Endometrial microvascular endothelial cells (primary cell): Measurements from ENCODE around the gene ELFN1. TPM values are rescaled to one million over a fixed set of nuclear protein-coding genes. Genes with fewer than 3 reads are reported as not detected.
"Not testable (repeated sequence)": the region's sequence is repeated elsewhere in the genome, so short reads cannot be mapped to it uniquely, and the experiment has no call there.

ENCODE experiments used
- in situ Hi-C: cut with HindIII; loops from 2 replicates; pipeline ENCODE4 v1.10.0; 2017; ENCODE audit warnings: low sequenced_read_pairs, low pct_unique_long_range_greater_than_20kb; ENCODE audit errors: inconsistent ontology term
- total RNA-seq: library from RNA; depleted of rRNA; stranded (reverse); fragments of >200 nt; gene quantifications from one replicate; pipeline ENCODE4 v1.2.3, GENCODE V29; 2015; ENCODE audit errors: inconsistent ontology term

The ELFN1 gene
- total RNA-seq, 1 donor from 2014 or later = 0.46 TPM

DNA sequence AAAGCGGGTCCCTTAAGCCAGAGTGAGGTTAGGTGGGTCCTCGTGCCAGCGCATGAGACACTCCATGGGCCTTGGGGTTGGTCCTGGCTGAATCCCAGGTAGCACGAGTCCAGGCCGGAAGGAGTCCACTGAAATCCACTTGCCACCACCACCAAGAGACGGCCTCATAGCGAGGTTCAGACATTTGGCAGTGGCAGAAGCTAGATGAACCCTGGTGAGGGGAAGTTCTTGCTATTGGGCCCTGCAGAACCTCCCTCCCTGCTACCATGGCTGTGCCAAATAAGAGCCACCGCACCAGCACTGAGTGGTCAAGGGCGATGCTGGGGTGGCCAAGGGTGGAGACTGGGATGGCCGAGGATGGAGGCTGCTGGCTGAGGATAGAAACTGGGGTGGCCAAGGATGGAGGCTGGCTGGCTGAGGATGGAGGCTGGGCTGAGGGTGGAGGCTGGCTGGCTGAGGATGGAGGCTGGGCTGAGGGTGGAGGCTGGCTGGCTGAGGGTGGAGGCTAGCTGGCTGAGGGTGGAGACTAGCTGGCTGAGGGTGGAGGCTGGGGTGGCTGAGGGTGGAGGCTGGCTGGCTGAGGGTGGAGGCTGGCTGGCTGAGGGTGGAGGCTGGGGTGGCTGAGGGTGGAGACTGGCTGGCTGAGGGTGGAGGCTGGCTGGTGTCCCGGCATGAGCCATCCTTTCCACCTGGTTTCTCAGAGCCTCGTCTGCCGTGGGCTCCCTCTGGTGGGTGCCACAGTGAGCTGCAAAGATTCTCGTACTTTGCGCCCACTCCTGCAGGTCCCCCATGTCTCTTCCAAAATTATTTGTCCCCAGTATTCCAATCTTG lies 88.2 kb downstream of the ELFN1 start:
- in situ Hi-C loops = no loop called here

DNA sequence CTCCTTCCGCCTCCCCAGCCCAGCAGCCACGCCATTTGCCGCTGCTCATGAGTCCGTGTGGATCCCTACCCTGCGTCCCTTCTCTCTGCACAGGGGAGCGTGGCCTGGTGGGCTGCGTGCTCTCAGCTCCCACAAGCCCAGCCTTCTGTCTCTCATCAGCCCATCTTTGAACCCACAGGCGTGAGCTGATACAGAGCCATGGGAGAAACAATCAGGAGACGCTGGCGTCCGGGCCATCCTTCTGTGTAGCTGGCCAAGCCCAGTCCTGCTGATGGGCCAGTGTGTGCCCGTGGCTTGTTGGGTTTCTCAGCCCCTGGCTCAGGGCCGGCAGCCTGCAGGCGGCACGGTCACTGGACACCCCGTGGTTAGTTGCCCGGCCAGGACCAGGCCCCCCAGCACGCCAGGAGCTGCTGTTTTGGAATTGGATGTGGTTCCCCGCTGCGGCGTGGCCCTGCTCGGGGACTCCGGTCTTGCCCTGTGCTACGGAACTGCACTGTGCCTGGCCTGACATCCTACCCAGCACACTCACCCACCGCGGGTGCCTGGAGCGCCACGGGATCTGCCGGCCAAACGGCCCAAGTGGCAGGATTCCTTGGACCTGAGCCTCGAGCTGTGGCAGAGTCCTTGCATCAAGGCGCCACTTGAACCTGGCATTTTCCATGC lies 88.9 kb downstream of the ELFN1 start:
- in situ Hi-C loops = no loop called here

DNA sequence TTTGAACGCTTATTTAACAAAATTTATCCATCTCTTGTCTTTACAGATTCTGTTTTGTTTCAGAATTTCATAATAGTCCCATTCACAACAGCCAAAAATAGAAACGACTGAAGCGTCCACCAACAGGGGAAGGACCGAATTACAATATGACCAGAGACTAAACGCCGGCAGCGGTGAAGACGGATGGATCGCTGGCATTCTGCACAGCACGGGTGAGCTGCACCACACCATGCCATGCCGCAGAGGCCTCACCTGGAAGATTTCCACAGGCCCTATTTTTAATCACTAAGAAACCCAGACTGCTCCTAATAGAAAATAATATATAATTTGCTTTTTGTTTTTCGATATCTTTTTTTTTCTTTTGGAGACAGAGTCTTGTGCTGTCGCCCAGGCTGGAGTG lies 91.0 kb downstream of the ELFN1 start:
- in situ Hi-C loops = no loop called here

DNA sequence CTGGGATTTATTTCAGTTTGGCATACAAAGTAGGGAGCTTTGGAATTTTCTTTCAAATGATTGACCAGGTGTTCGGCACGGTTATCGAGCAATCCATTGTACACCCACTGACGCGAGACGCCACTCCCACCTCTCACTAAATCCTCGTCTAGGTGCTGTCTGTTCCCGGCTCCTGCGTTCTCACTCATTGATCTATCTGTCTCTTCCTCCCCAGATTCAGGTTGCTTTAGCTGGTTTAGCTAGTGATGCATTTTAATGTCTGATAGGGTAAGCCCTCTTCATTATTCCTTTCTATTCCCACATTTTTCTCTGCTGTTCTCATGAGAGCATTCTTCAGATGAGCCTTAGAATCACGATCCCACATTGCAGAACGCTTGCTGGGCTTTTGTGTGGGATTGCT lies 91.7 kb downstream of the ELFN1 start:
- in situ Hi-C loops = no loop called here

DNA sequence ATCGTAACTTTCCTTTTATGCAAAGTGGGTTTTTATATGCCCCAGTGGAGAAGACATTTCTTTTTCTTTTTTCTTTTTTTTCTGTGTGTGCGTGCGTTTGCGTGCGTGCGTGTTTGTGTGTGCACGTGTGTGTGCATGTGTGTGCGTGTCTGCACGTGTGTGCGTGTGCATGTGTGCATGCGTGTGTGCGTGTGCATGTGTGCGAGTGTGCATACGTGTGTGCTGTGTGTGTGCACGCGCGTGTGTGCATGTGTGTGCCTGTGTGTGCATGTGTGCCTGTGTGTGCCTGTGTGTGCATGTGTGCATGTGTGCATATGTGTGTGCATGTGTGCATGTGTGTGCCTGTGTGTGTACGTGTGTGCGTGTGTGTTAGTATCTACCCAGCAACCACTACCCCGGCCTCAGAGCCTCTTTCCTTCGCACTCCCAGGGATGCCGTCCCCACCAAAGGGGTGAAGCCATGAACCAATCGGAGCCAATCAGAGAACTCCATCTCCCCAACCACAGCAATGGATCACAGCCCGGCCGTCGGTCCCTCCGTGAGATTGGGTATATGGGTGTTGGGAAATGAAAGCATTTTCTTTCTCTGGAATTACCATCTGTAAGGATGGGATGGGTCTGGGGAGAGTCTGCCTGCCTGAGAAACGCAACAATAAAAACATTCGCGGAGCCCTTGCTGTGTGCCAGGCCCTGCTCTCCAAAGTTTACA lies 92.3 kb downstream of the ELFN1 start:
- in situ Hi-C loops = no loop called here

DNA sequence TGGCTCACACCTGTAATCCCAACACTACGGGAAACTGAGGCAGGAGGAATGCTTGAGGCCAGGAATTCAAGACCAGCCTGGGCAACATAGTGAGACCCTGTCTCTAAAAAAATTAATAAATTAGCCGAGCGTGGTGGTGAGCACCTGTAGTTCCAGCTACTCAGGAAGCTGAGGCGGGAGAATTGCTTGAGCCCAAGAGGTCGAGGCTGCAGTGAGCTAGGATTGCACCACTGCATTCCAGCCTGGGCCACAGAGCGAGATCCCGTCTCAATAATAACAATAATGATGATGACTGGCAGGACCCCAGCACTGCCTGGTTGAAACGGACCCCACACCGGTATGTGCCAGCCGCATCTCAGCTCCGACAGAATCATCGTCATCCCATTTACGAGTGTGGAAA lies 93.0 kb downstream of the ELFN1 start:
- in situ Hi-C loops = no loop called here

DNA sequence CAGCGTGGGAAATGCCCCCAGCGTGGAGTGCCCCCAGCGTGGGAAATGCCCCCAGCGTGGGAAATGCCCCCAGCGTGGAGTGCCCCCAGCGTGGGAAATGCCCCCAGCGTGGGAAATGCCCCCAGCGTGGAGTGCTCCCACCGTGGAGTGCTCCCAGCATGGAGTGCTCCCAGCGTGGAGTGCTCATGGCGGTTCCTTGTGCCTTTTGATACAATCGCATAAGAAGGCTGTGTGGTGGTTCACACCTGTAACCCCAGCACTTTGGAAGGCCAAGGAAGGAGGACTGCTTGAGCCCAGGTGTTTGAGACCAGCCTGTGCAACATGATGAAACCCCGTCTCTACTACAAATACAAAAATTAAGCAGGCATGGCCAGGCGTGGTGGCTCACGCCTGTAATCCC lies 93.8 kb downstream of the ELFN1 start:
- in situ Hi-C loops = not testable (repeated sequence)

DNA sequence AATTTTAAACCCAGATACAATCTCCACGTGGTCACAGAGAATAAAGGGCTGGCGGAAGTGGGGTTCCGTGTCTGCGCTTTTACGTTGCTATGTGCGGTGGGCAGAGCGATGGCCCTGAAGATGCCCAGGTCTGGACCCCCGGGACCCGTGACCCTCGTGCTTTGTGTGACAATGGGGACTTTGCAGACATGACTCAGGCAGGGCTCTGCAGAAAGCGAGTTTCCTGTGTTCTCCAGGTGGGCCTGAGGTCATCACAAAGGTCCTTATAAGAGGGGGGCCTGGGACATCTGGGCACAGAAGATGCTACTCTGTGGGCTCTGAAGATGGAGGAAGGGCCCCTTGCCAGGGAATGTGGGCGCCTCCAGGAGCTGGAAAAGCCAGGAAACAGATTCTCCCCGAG lies 95.3 kb downstream of the ELFN1 start:
- in situ Hi-C loops = no loop called here

DNA sequence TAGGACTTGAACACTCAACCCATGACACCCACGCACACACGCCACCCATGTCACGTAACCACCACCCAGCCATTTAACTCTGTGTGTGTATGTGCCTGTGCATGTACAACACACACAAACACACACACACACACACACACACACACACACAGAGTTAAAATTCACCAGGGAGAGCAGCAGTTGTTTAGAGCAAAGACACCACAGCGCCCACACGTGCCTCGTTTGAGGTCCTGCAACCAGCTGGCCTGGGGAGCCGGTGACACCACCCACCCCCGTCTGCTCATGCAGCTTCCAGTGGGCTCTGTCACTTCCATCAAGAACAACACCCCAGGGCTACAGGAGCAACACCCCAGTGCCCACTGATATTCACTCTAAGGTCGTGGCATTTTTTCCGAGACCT lies 97.4 kb downstream of the ELFN1 start:
- in situ Hi-C loops = no loop called here

DNA sequence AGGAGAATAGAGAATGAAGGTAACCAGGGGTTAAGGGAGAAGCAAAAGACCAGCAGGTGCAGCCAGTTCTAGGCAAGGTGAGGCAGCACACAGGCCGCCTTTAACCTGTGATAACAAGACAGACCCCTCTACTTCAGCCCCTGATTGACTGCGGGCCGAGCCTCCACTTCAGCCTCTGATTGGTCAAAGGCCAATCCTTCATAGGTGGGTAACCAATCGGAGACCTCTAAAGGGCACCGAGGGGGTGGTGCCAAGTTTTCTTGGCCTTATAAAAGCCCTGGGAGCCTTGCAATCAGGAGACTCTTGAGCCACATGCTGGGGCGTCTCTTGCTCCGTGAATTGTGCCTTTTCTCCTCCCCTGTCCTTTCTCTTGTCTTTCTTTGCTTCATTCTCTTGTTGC lies 98.8 kb downstream of the ELFN1 start:
- in situ Hi-C loops = no loop called here

DNA sequence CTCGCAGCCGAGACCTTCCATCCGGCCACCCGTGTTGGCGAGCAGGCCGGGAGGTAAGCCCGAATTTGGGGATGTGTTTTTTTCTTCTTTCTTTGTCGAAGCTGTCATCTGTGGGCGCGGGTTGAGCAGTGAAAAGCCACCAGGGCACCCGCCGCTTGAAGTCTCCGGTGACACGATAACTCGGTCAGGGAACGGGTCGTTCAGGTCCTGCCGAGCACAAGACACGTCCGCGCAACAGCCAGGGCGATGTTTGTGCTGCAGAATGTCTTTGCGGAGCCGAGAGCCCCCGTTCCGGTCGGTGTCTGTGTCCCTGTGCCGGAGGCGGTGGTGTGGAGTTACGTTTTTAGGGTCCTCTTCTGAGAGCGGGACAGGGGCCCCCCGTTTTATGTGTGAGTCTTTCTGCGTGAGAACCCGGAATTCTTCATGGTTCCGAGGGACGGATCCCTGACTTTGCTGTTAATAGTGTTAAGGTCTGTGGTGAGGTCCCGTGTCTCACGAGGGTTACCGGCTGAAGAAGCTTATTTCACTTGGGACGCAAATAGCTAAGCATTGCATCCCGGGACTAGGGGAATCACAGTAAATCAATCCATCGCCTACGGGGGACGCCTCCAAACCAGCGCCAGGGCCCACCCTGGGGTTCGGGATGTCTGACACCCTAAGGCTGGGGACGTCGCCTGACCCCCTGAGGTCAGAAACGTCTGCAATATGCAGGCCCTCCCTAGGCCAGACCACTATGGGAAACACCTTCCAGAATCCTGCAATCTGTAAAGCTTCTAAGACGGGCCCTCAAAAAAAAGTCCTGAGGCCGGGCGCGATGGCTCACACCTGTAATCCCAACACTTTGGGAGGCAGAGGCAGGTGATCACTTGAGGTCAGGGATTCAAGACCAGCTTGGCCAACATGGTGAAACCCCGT lies 99.5 kb downstream of the ELFN1 start:
- in situ Hi-C loops = no loop called here

DNA sequence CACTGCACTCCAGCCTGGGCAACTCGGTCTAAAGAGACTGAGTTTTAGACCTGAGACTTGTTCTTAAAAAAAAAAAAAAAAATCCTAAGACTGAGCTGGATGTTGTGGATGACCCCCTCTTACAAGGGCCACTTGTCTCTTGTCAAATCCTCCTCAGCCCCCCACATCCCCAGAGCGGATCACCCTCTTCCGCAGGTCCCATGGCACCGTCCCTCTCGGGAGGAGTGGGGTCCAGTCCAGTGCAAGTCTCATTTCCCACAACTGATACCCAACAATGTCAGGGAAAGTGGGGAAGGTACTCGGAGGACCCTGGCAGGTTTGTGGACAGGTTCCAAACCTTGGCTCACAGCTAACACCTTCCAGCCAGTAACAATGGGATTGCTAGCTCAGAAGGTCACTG lies 100.3 kb downstream of the ELFN1 start:
- in situ Hi-C loops = no loop called here

DNA sequence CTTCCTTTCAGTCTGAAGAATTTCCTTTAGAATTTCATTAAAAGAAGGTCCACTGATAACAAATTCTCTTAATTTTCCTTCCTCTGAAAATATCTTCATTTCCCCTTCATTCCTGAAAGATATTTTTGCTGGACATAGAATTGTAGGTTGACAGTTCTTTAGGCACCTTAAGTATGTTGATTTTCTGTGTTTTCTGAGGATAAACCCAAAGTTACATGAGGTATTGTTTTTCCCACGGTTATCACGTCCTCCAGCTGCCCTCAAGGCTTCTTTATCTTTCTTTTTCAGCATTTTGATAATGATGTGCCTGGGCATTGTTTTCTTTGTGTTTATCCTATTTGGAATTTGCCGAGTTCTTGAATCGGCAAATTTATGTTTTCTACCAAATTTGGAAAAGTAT lies 105.3 kb downstream of the ELFN1 start:
- in situ Hi-C loops = no loop called here

DNA sequence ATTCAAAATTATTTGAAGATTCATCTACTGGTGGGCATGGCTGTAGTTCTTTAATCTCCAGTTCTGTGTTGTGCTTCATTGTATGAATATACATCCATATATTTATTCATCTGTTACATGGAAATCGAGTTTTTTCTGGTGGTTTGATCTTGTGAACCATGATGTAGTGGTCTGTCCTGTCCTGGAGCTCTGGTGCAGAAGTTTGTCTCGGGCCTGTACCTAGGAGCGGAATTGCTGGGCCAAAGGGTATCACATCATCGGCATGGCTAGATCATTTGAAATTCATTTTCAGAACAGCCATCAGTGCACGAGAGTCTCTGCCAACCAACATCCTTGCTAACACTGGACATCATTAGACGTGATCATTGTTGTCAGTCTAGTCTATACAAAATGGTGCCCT lies 107.0 kb downstream of the ELFN1 start:
- in situ Hi-C loops = no loop called here

DNA sequence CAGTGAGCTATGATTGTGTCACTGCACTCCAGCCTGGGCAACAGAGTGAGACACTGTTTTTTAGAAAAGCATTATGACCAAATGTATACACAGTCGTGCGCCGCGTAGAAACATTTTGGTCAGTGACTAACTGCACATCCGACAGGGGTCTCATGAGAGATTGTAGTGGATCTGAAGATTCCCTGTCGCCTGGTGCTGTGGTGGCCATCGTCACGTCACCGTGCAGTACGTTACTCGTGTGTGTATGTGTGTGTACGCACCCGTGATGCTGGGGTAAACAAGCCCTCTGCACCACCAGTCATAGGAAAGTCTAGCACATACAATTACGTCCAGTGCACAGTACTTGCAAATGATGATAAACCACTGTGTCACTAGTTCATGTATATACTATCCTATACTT lies 109.4 kb downstream of the ELFN1 start:
- in situ Hi-C loops = no loop called here

DNA sequence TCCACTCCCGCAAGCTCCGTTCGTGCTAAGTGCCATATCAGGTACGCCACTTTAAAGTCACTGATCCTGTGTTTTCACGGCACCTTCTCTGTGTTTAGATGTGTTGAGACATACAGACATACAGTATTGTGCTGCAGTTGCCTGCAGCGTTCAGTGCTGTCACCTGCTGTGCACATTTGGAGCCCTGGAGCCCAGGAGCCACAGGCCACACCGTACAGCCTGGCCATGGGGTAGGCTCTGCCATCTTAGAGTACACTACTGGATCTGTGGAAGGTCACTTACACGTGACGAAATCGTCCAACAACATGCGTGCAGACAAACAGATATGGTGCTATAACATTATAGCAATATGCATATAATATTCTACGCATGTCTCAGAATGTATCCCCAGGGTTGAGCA lies 111.3 kb downstream of the ELFN1 start:
- in situ Hi-C loops = no loop called here

DNA sequence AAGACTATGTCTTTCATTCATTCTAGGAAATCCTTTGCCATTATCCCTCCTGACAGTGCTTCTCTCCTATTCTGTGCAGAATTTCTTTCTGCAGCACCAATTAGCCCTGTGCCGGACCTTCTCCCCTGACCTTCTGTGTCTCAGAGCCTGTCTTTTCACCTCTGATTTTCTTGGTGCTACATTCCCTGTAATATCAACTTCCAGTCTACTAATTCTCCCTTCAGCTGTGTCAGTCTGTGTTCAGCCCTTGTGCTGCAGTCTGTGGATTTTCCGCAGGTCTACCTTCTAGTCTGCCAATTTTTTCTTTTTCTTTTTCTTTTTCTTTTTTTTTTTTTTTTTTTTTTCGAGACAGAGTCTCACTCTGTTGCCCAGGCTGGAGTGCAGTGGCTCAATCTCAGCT lies 115.8 kb downstream of the ELFN1 start:
- in situ Hi-C loops = no loop called here

DNA sequence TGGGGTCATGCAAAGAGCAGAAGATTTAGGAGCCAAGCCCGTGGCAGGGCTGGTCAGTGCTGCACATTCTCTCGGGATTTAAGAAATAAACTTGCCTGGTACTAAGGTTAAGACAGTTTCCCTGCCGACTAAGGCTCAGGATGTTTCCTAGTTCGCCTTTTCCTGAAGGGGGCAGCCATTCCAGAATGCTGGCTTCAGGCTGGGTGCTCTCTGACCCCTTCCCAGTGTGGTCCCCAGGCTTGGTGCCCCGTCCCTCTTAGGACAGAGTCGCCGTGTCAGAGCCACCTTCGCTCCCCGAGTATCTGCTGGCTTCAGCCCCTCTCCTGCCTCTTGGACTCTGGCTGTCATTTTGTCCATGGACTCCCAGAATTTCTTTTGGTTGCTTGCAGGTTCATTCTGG lies 117.2 kb downstream of the ELFN1 start:
- in situ Hi-C loops = no loop called here

DNA sequence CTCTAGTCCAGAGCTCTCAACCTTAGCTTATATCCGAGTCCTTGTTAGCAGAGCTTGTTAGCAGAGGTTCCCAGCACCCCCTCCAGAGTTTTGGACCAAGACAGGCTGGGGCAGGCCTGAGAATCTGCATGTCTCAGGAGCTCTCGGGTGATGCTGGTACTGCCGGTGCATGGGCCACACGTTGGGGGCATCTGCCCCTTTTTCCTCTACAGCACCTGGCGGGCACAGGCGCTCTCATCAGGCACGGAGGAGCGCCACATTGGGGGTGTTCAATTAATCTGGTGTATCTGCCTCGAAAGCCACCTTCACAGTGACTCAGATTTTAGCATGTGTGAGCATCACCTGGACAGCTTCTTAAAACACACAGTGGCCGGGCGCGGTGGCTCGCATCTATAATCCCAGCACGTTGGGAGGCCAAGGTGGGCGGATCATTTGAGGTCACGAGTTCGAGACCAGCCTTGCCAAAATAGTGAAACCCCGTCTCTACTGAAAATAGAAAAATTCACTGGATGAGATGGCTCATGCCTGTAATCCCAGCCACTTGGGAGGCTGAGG lies 117.7 kb downstream of the ELFN1 start:
- in situ Hi-C loops = no loop called here
